HCT116 (cell line): Measurements from ENCODE around the gene C5orf58. TPM values are rescaled to one million over a fixed set of nuclear protein-coding genes. Genes with fewer than 3 reads are reported as not detected.

Experiments used
- ATAC-seq: fragments of 200-7000 bp; cut with Tn5 transposase; 2 replicates; pipeline ENCODE4 v1.9.1; 2020; ENCODE audit warnings: mild to moderate bottlenecking, moderate library complexity
- BruUV-seq: library from RNA; stranded (reverse); fragments of 400-500 nt; replicated peaks from 2 replicates; lab custom pipeline; 2021; lab: Mats Ljungman, UMichigan
- CTCF ChIA-PET: fragments of 300-600 bp; sonication (Branson Sonifier 250); formaldehyde crosslinking; loops from one replicate; lab custom pipeline; 2021; ENCODE audit warnings: antibody characterized with exemption; lab: Charles Lee
- POLR2A ChIA-PET: fragments of 300-600, 350-600 bp; sonication (Branson Sonifier 250); formaldehyde crosslinking; loops from one replicate; lab custom pipeline; 2021; ENCODE audit warnings: antibody characterized with exemption; lab: Charles Lee
- RAD21 ChIA-PET, 2 experiments: fragments of 300-600 bp; sonication (Branson Sonifier 250); formaldehyde crosslinking; loops; one replicate each; lab custom pipeline; 2023; ENCODE audit warnings: low total read pairs in 2 of 2; ENCODE audit not compliant: uncharacterized antibody in 2 of 2, unreplicated experiment in 2 of 2, low non-redundant PET in 1 of 2; lab: Charles Lee
- DNase-seq: peaks from one replicate; pipeline ENCODE4 v3.0.0-alpha.2; 2010; ENCODE audit warnings: low read depth, low spot score
- H2AFZ ChIP-seq: fragments of 200-600 bp; shearing (Covaris generic), sonication (generic); 2 replicates; pipeline ENCODE4 v1.6.1; 2017; ENCODE audit warnings: low read depth, mixed run types, mixed read lengths, antibody characterized with exemption, low read length; ENCODE audit not compliant: poor library complexity, severe bottlenecking
- H3K27ac ChIP-seq: 2 replicates; pipeline ENCODE4 v1.5.1; 2012; ENCODE audit warnings: low read depth, low read length
- H3K27me3 ChIP-seq: fragments of 200-600 bp; sonication (generic); 2 replicates; pipeline ENCODE4 v1.6.1; 2016; ENCODE audit warnings: mixed run types, low read length, mixed read lengths; ENCODE audit not compliant: insufficient read depth
- H3K36me3 ChIP-seq, 2 experiments: fragments of 200-500 bp in 1 of 2; fragments of 200-600 bp in 1 of 2; sonication (Bioruptor generic) in 1 of 2; sonication (generic) in 1 of 2; 2 replicates each; pipeline versions ENCODE4 v1.5.1 to v1.6.1; 2014 to 2016; ENCODE audit warnings: low read length in 2 of 2, inconsistent platforms in 1 of 2, mixed read lengths in 1 of 2, mixed run types in 1 of 2; ENCODE audit not compliant: insufficient read depth in 2 of 2, control insufficient read depth in 1 of 2
- H3K4me1 ChIP-seq, 2 experiments: fragments of 200-600 bp in 1 of 2; sonication (generic) in 1 of 2; 2 replicates each; pipeline versions ENCODE4 v1.5.1 to v1.6.1; 2012 to 2017; ENCODE audit warnings: low read length in 2 of 2, inconsistent platforms in 1 of 2, mild to moderate bottlenecking in 1 of 2, mixed read lengths in 1 of 2, mixed run types in 1 of 2, moderate library complexity in 1 of 2; ENCODE audit not compliant: insufficient read depth in 2 of 2, control insufficient read depth in 1 of 2
- H3K4me2 ChIP-seq: fragments of 200-600 bp; sonication (generic); 2 replicates; pipeline ENCODE4 v1.6.1; 2017; ENCODE audit warnings: mixed run types, low read length, mixed read lengths
- H3K4me3 ChIP-seq, 2 experiments: fragments of 200-600 bp in 1 of 2; sonication (generic) in 1 of 2; replicated peaks in 1 of 2; 2 replicates each; pipeline ENCODE4 v1.5.1; 2011 to 2016; ENCODE audit warnings: low read length in 2 of 2, control low read depth in 1 of 2, low read depth in 1 of 2, mild to moderate bottlenecking in 1 of 2, mixed read lengths in 1 of 2, mixed run types in 1 of 2
- H3K79me2 ChIP-seq: fragments of 200-600 bp; sonication (generic); 2 replicates; pipeline ENCODE4 v1.6.1; 2017; ENCODE audit warnings: mild to moderate bottlenecking, mixed run types, low read length, moderate library complexity, mixed read lengths; ENCODE audit not compliant: insufficient read depth
- H3K9ac ChIP-seq: fragments of 200-600 bp; sonication (generic); 2 replicates; pipeline ENCODE4 v1.6.1; 2016; ENCODE audit warnings: low read length, mixed read lengths
- H3K9me2 ChIP-seq: fragments of 200-600 bp; sonication (generic), shearing (Covaris generic); 2 replicates; pipeline ENCODE4 v1.6.1; 2017; ENCODE audit warnings: mixed run types, mild to moderate bottlenecking, moderate library complexity; ENCODE audit not compliant: insufficient read depth
- H3K9me3 ChIP-seq, 2 experiments: fragments of 200-500 bp in 1 of 2; fragments of 200-600 bp in 1 of 2; sonication (Bioruptor generic) in 1 of 2; sonication (generic) in 1 of 2; 2 replicates each; pipeline ENCODE4 v1.6.1; 2014 to 2017; ENCODE audit warnings: low read length in 2 of 2, mixed read lengths in 2 of 2, inconsistent platforms in 1 of 2, low read depth in 1 of 2, mild to moderate bottlenecking in 1 of 2, mixed run types in 1 of 2, moderate library complexity in 1 of 2; ENCODE audit not compliant: control insufficient read depth in 1 of 2, insufficient read depth in 1 of 2
- H4K20me1 ChIP-seq: fragments of 200-600 bp; sonication (generic), shearing (Covaris generic); 2 replicates; pipeline ENCODE4 v1.6.1; 2017; ENCODE audit warnings: mixed run types, mild to moderate bottlenecking, moderate library complexity; ENCODE audit not compliant: insufficient read depth
- CEBPB ChIP-seq: IDR thresholded peaks from 2 replicates; pipeline ENCODE4 v1.6.1; 2012; ENCODE audit warnings: low read depth
- EGR1 ChIP-seq: IDR thresholded peaks from 2 replicates; pipeline ENCODE4 v1.6.1; 2012; ENCODE audit warnings: low read depth
- EZH2 ChIP-seq: fragments of 200-600 bp; sonication (generic); IDR thresholded peaks from 2 replicates; pipeline ENCODE4 v1.6.1; 2017; ENCODE audit warnings: antibody characterized with exemption, mixed run types
- FOSL1 ChIP-seq: IDR thresholded peaks from 2 replicates; pipeline ENCODE4 v1.6.1; 2012; ENCODE audit warnings: low read depth
- POLR2AphosphoS5 ChIP-seq: IDR thresholded peaks from 2 replicates; pipeline ENCODE4 v1.6.1; 2011; ENCODE audit warnings: mild to moderate bottlenecking, low read depth, low read length, moderate library complexity
- RAD21 ChIP-seq: IDR thresholded peaks from 2 replicates; pipeline ENCODE4 v1.6.1; 2012; ENCODE audit warnings: low read depth, mild to moderate bottlenecking
- SRF ChIP-seq: IDR thresholded peaks from 2 replicates; pipeline ENCODE4 v1.6.1; 2012; ENCODE audit warnings: low read depth
- TCF7L2 ChIP-seq: IDR thresholded peaks from 2 replicates; pipeline ENCODE4 v1.7.0; 2011; ENCODE audit warnings: borderline replicate concordance, inconsistent platforms; ENCODE audit not compliant: insufficient read depth, insufficient read length; ENCODE audit errors: extremely low read depth
- ZNF274 ChIP-seq: fragments of 200-500 bp; sonication (Bioruptor generic); IDR thresholded peaks from 2 replicates; pipeline ENCODE4 v1.6.1; 2014; ENCODE audit warnings: mild to moderate bottlenecking, low read depth, low read length, inconsistent platforms
- intact Hi-C: fragments of 100-400 bp; cut with micrococcal nuclease; formaldehyde crosslinking; loops from 2 replicates; pipeline ENCODE4 v1.10.0; 2022
- total RNA-seq: library from RNA; stranded (reverse); gene quantifications from one replicate; pipeline ENCODE4 v1.2.1, GENCODE V29; 2021; ENCODE audit not compliant: unreplicated experiment
- TF ChIP-seq, protein P1 (sequence below), 3 experiments: fragments of 200-600 bp in 1 of 3; sonication (generic) in 1 of 3; IDR thresholded peaks in 2 of 3; conservative IDR thresholded peaks in 1 of 3; 2 replicates each; pipeline ENCODE4 v1.5.1; 2012 to 2017; ENCODE audit warnings: low read depth in 2 of 3, low read length in 2 of 3, antibody characterized with exemption in 1 of 3, borderline replicate concordance in 1 of 3, control low read depth in 1 of 3, mild to moderate bottlenecking in 1 of 3, mixed read lengths in 1 of 3, mixed run types in 1 of 3, moderate library complexity in 1 of 3; ENCODE audit not compliant: insufficient read depth in 1 of 3
- TF ChIP-seq, protein P2 (sequence below): IDR thresholded peaks from 2 replicates; pipeline ENCODE4 v1.6.1; 2012
- TF ChIP-seq, protein P3 (sequence below): IDR thresholded peaks from 2 replicates; pipeline ENCODE4 v1.6.1; 2012; ENCODE audit warnings: low read depth

The C5orf58 gene
- total RNA-seq, 1 experiment from 2014 or later: not detected

DNA sequence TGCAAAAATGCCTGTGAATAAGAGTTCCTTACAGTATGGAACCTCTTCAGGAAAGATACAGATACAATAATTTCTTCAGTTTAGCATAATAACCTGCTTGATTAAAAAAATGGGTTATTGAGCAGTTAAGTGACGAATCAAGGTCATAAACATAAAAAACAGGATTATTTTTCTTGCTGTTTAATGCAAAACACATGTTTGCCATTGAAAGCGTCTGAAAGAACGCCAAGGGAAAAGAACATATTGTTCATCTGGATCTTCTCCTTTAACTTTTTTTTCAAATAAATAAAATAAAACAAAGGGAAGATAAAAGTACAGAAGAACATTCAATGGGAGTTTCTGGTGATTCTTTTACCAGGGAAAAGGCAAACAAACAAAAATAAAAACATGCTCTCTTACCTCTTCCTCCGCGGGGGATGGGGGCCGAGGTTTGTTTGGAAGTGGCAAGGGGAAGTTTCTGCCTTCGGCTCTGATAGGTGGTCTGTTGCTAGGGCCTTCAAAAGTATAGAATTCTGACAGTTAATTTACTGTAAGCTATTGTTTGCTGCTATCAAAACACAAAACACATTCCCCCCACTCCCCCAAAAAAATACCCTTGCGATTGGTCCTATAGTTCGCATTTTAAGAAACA lies 20.1 kb downstream of the C5orf58 start:
- no peaks in the 10 kb centered on the region for H3K4me1 ChIP-seq
- POLR2A ChIA-PET: no interaction called here
- H3K4me2 ChIP-seq: no peak overlapping the region
- CTCF ChIA-PET: no interaction called here
- H3K27me3 ChIP-seq: peaks cover 95% of the 10 kb centered on the region
- TF ChIP-seq TCF7L2 (no peak), CEBPB (no peak), FOSL1 (no peak)
- H3K9me2 ChIP-seq: no peaks in the 10 kb centered on the region
- DNase-seq (no peak), ATAC-seq (no peak)
- no peak overlapping the region for H3K9ac ChIP-seq
- H3K4me3 ChIP-seq: no peak overlapping the region
- no peaks in the 10 kb centered on the region for H4K20me1 ChIP-seq
- BruUV-seq: no TSS peak
- intact Hi-C loops: no loop called here
- H3K36me3 ChIP-seq: no peaks in the 10 kb centered on the region
- H3K27ac ChIP-seq: no peak overlapping the region
- no peaks in the 10 kb centered on the region for H3K9me3 ChIP-seq
- no peaks in the 10 kb centered on the region for H3K79me2 ChIP-seq
- RAD21 ChIA-PET: no interaction called here
- H2AFZ ChIP-seq: no peak overlapping the region

DNA sequence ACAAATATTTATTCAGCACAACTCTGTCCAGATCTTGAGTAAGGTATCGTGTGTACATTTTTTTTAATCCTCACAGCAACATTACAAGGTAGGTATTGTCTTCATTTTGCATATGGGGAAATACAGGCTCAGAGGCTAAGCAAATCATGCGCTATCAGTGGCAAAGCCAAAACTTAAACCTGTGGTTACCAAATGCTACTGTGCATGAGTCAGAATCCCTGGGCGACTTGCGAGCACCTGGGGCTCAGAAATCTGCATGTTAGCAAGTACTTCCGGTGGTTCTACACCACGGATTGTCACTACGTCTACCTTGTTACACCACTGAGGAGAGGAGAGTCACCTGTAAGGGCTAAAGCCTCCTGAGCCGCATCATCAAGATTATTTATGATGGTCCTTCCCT lies 21.3 kb downstream of the C5orf58 start:
- no peaks in the 10 kb centered on the region for H3K79me2 ChIP-seq
- CTCF ChIA-PET: interaction anchor here (0.8 kb wide), 1 partner anchor 84 kb away, joined by 3 read pairs; no protein-coding TSS in a partner anchor
- H3K4me3 ChIP-seq: no peak overlapping the region
- H3K4me2 ChIP-seq: no peak overlapping the region
- intact Hi-C loops: no loop called here
- RAD21 ChIA-PET: no interaction called here
- no peak overlapping the region for H3K9ac ChIP-seq
- H2AFZ ChIP-seq: no peak overlapping the region
- H3K27me3 ChIP-seq: peaks cover 95% of the 10 kb centered on the region
- no peak overlapping the region for H3K27ac ChIP-seq
- no peaks in the 10 kb centered on the region for H3K9me2 ChIP-seq
- H3K4me1 ChIP-seq: no peaks in the 10 kb centered on the region
- no peaks in the 10 kb centered on the region for H3K9me3 ChIP-seq
- DNase-seq (no peak), ATAC-seq (no peak)
- no TSS peak for BruUV-seq
- no peaks in the 10 kb centered on the region for H4K20me1 ChIP-seq
- no peaks in the 10 kb centered on the region for H3K36me3 ChIP-seq
- POLR2A ChIA-PET: no interaction called here
- TF ChIP-seq RAD21 (no peak), EGR1 (no peak), SRF (no peak), EZH2 (no peak), POLR2AphosphoS5 (no peak), ZNF274 (no peak)
- TF ChIP-seq, protein P1, sequence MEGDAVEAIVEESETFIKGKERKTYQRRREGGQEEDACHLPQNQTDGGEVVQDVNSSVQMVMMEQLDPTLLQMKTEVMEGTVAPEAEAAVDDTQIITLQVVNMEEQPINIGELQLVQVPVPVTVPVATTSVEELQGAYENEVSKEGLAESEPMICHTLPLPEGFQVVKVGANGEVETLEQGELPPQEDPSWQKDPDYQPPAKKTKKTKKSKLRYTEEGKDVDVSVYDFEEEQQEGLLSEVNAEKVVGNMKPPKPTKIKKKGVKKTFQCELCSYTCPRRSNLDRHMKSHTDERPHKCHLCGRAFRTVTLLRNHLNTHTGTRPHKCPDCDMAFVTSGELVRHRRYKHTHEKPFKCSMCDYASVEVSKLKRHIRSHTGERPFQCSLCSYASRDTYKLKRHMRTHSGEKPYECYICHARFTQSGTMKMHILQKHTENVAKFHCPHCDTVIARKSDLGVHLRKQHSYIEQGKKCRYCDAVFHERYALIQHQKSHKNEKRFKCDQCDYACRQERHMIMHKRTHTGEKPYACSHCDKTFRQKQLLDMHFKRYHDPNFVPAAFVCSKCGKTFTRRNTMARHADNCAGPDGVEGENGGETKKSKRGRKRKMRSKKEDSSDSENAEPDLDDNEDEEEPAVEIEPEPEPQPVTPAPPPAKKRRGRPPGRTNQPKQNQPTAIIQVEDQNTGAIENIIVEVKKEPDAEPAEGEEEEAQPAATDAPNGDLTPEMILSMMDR (IDR thresholded peaks at IDR 0.05 in 2 of 3, conservative IDR thresholded peaks at IDR 0.05 in 1 of 3; ENCODE audit: borderline replicate concordance in 1 of 3, insufficient read depth in 1 of 3, low read depth in 2 of 3, low read length in 2 of 3): no peak
- TF ChIP-seq, protein P2, sequence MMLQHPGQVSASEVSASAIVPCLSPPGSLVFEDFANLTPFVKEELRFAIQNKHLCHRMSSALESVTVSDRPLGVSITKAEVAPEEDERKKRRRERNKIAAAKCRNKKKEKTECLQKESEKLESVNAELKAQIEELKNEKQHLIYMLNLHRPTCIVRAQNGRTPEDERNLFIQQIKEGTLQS: no peak
- TF ChIP-seq, protein P3, sequence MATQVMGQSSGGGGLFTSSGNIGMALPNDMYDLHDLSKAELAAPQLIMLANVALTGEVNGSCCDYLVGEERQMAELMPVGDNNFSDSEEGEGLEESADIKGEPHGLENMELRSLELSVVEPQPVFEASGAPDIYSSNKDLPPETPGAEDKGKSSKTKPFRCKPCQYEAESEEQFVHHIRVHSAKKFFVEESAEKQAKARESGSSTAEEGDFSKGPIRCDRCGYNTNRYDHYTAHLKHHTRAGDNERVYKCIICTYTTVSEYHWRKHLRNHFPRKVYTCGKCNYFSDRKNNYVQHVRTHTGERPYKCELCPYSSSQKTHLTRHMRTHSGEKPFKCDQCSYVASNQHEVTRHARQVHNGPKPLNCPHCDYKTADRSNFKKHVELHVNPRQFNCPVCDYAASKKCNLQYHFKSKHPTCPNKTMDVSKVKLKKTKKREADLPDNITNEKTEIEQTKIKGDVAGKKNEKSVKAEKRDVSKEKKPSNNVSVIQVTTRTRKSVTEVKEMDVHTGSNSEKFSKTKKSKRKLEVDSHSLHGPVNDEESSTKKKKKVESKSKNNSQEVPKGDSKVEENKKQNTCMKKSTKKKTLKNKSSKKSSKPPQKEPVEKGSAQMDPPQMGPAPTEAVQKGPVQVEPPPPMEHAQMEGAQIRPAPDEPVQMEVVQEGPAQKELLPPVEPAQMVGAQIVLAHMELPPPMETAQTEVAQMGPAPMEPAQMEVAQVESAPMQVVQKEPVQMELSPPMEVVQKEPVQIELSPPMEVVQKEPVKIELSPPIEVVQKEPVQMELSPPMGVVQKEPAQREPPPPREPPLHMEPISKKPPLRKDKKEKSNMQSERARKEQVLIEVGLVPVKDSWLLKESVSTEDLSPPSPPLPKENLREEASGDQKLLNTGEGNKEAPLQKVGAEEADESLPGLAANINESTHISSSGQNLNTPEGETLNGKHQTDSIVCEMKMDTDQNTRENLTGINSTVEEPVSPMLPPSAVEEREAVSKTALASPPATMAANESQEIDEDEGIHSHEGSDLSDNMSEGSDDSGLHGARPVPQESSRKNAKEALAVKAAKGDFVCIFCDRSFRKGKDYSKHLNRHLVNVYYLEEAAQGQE: no peak
